HG03460 (cell line): ENCODE data around the gene KIDINS220.

ENCODE experiments used
- ATAC-seq: cut with Tn5 transposase; IDR thresholded peaks from one replicate; pipeline ENCODE4 v1.9.1; 2021; ENCODE audit not compliant: unreplicated experiment

The KIDINS220 gene

GRCh38 chr2:8836971-8837794, at the start of gene KIDINS220:
Gene KIDINS220, minus strand, starts transcription at chr2:8837613. Its CDS starts 10,520 bp downstream, at chr2:8827093.
- peak; percentile 91 for ATAC-seq

DNA sequence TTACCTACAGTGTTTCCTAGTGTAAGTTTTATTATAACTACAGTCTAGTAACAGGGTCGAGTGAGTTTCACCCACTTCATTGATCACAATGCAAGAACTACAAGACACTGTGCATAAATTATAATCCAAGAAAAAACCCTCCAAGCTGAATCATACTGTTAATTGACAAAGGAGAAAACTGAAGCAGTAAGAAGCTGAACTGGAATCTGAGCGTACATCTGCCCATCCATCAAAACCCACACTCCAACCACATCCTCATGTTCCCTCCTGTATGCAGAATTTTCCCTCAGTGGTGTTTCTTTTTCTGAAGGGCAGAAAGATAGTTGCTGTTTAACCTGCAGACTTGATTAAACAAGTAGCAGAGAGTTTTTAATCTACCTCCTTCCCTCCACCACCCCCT, 49.5 kb upstream of the KIDINS220 start:
- ATAC-seq, result no peak

DNA sequence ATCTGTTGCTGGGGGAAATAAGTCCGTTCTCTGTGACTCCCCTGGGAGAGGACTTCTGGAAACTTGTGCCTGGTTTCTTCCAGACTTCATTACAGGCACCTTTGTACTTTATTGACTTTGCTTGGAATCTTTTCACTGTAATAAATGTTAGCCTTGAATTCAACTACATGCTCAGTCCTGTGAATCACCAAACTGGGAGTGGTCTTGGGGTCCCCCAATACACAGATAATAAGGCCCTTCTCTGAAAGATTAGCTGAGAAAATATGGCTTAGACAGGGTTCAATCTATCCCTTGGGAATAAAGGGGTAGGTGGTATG, 48.7 kb upstream of the KIDINS220 start:
- ATAC-seq, result no peak

DNA sequence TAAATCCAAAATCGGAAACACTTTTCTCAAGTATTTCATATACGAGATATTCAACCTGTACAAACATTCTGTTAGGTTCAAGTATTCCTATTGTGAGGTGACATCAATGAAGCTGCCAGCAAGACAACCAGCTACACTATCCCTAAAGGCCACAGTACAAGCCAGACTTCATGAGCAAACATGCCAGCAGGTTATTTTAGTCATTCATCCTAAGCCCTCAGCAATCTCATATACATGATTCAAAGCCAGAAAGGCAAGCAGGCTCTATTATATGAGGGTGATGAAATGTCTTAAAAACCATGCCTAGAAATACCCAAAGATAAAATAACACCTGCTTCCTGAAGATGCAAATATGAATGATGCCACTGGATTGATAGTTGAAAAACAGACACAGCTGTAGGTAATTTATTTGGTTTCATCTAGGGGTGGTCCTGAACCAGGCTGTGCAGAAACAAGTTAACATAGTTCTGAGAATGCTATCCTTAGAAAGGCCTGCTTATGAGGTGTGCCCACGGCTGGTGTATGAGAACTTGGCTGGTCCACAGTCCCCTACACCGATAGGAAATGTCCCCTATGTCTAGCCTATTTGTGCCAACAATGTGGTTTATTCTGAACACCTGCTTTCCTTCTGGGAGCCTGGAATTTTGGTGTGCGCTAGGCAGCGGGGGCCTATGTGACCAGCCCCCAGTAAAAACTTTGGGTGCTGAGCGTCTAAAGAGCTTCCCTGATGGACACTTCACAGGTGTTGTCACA, 48.2 kb upstream of the KIDINS220 start:
- no peak for ATAC-seq

DNA sequence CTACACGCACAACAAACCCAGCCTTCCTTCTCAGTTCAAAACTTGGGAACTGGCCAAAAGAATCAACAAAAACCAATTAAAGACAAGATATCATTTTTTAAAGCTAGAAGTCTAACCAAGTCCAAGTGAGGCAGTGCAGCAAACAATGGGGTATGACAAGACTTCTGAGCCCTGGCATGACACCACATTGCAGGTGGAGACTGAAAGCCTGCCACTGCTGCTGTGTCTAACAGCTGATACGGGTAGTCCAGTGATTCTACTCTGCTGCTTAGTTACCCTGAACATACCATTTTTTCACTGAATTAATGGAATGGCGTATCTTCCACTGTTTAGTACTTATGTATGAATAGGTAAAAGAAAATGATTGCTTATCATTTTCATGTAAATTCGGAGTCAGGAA, 47.4 kb upstream of the KIDINS220 start:
- ATAC-seq, result no peak

GRCh38 chr2:8882094-8882493, 44.7 kb upstream of the KIDINS220 start:
- no peak for ATAC-seq

GRCh38 chr2:8877894-8878293, 40.5 kb upstream of the KIDINS220 start:
- no peak for ATAC-seq

GRCh38 chr2:8877332-8877731, 39.9 kb upstream of the KIDINS220 start:
- no peak for ATAC-seq

DNA sequence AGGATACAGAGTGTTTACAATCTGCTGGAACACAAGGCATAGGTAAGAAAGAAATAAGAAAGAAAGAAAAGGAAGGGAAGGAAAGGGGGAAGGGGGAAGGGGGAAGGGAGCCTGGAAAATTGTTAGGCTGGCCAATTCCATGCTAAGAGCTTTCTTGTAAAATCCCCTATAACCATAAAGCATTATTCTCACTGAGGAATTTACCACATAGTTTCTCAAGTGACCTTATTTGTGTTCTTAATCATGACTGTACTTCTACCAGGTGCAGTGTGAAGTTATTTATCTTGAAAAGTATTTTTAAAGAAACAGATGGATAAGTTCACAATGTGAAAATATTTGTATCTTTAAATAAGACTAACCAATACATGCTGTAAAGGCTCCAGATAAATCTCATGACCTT, 39.2 kb upstream of the KIDINS220 start:
- no peak for ATAC-seq

GRCh38 chr2:8872821-8873432, 35.5 kb upstream of the KIDINS220 start:
- ATAC-seq, result no peak

DNA sequence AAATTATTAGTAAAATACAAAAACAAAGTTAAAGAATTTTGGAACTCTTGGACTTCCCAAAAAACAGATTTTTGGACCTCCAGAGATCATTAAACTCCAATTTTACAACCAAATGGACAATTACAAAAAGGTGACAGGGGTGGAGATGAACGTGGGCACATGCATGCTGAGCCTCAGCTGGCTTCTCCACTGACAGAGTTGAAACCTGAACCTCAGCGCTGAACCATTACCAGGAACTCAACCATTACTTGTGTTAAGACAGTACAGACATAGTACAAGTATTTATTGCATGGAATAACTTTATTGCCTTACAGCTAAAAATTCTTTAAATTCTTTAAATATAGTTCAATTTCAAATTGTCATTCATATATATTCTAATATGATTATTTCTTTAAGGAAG, 33.0 kb upstream of the KIDINS220 start:
- no peak for ATAC-seq

- no peak for ATAC-seq
These were observed 29.9 kb upstream of the KIDINS220 start for GRCh38 chr2:8867363-8867762.

DNA sequence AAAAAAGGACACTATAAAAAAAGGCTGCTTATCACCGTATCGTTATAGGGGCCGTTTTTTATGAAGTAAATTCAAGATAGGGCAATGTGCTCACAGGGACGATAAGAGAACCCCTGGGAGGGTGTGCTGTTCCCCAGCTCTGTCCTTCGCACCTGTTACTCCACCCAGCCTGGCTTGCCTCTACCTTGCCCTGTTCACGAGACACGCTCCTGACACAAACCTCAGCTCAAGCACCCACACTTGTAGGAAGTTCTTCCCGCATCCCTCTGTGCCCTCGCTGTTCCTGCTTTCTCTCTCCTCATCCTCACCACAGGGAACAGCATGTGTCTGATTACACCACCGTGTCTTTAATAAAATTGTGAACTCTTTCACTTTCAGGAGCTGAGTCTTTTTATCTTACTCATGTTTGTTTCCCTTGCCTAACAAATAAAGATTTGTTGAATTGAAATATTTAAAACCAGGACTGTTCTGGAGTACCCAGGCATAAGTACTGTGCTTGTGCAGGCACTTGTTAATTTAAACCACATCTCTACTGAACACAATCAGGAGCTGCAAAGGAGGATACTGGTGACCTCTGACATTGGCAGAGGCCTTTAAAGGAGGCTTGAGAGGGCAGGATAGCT, 26.0 kb upstream of the KIDINS220 start:
- no peak for ATAC-seq

DNA sequence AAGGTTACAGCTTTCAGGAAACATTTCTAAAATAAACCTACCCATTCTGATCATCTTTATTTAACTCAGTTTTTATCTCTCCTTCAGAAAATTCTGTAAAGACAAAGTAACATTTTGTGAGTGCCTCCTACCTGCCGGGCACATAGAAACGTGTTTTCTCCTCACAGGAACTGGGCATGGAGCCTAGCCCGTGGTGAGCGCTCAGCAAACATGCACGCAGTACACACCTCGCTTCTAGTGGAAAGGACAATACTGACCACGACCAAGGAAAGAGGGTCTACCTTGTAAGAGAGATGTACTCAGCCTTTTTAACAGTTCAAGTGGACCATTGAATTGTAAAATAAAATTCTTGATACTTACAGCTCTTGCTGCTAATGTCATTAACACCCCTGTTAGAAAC, 24.8 kb upstream of the KIDINS220 start:
- ATAC-seq, result no peak

DNA sequence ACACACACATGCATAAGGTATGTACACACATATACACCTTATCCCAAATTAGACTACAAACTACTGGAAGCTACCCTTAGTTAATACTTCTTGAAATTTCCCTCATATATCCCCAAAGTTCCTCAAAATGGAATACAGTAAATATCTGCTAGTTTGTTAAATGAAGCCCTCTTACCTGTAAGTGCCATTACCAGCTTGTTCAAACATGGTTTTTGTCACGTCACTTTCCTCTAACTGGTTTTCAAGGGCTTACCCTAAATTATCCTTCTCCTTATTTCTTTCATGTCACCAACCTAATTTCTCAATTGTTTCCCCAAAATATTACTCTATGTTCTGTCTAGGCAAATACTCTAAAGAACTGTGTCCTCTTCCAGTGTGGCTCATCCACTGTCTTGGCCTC, 24.4 kb upstream of the KIDINS220 start:
- no peak for ATAC-seq

DNA sequence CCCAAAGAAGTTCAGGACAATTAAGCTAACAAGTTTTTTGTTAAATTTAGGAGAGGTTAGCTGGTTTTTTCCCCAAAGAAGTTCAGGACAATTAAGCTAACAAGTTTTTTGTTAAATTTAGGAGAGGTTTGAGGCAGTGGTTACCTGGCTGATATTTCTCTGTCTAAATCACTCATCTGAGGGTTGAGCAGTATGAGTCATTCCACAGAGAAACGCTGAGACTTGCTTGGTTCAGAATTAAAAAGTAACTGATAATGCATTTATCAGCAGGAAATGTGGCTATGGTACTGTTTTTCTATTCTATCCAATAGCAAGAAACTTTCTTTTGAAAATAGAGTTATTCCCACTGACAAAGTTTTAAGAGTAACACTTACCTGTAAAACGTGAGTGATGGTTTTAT, 22.8 kb upstream of the KIDINS220 start:
- ATAC-seq, result no peak

GRCh38 chr2:8858910-8859309, 21.5 kb upstream of the KIDINS220 start:
- ATAC-seq, result no peak

GRCh38 chr2:8858264-8858663, 20.9 kb upstream of the KIDINS220 start:
- no peak for ATAC-seq

GRCh38 chr2:8857709-8858108, 20.3 kb upstream of the KIDINS220 start:
- ATAC-seq, result no peak

- no peak for ATAC-seq
These were observed 18.8 kb upstream of the KIDINS220 start for GRCh38 chr2:8856176-8856575.

DNA sequence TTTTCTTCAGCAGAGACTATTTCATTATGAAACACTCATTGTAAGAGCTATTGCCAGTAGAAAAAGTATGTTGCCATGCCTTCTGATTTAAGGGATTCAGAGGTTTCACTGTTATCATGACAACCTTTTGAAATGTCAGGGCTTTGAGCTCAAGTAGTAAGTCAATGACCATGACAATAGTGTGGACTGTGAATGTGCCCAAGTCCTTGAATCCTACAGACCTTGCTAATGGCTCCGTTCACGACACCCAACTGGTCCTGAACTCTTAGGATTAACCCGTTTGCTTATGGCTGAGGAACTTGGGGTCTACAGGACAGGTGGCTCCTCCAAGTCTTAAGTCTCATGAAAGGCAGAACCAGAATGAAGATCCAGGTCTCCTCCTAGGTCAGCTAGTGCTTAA, 17.6 kb upstream of the KIDINS220 start:
- ATAC-seq, result no peak

DNA sequence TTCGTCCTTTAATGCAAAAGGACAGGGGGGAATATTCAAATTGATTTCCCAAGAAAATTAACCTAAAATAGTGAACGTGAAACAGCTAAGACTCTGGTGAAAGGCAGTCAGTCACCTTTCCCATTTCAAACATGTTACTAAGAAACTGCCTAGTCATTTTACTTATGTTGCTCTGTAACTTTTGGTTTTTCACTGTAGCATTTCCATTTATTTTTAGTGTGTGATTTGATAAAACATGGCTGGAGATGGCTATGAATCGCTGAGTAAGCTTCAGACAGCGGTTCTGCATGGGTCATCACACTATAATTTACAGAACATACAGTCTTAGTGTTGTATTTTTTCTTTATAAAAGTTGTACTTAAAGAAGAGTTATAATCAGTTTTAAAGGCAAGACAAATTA, 16.0 kb upstream of the KIDINS220 start:
- ATAC-seq, result no peak
